IMR-90 (cell line): ENCODE results near the gene CHIC1. TPM values are rescaled to one million over a fixed set of nuclear protein-coding genes. Genes with fewer than 3 reads are reported as not detected.

Experiments used
- ATAC-seq: fragments of 200-7000 bp; cut with Tn5 transposase; 2 replicates; pipeline ENCODE4 v1.9.1; 2020; ENCODE audit warnings: low read depth, mild to moderate bottlenecking, moderate library complexity
- BruUV-seq: library from RNA; stranded (reverse); fragments of 400-500 nt; replicated peaks from 2 replicates; lab custom pipeline; 2021; lab: Mats Ljungman, UMichigan
- CTCF ChIA-PET: fragments of 300-600 bp; formaldehyde crosslinking; extraction: SDS; loops from one replicate; lab custom pipeline; 2021; ENCODE audit warnings: antibody characterized with exemption; lab: Yijun Ruan, JAX
- POLR2A ChIA-PET: fragments of 300-600 bp; sonication (Branson Sonifier 250); formaldehyde crosslinking; loops from one replicate; lab custom pipeline; 2022; ENCODE audit warnings: antibody characterized with exemption; ENCODE audit not compliant: unreplicated experiment; lab: Charles Lee
- DNase-seq: peaks from one replicate; pipeline ENCODE4 v3.0.0; 2013
- H2AFZ ChIP-seq: replicated peaks from 2 replicates; pipeline ENCODE3; 2013; ENCODE audit warnings: low read length, mild to moderate bottlenecking; ENCODE audit not compliant: poor library complexity
- H2AK5ac ChIP-seq: 2 replicates; pipeline ENCODE4 v1.6.1; 2013; ENCODE audit warnings: low read depth, low read length, inconsistent platforms
- H2AK9ac ChIP-seq: replicated peaks from 2 replicates; pipeline ENCODE3; 2013; ENCODE audit warnings: mild to moderate bottlenecking, low read depth, low read length, moderate library complexity; ENCODE audit not compliant: poor library complexity
- H2BK120ac ChIP-seq: 2 replicates; pipeline ENCODE4 v1.6.1; 2013; ENCODE audit warnings: low read depth, low read length, inconsistent platforms
- H2BK15ac ChIP-seq: 3 replicates; pipeline ENCODE4 v1.6.1; 2013; ENCODE audit warnings: low read depth, low read length, inconsistent platforms
- H2BK20ac ChIP-seq: 2 replicates; pipeline ENCODE4 v1.6.1; 2013; ENCODE audit warnings: low read depth, mild to moderate bottlenecking, inconsistent platforms, low read length, moderate library complexity
- H2BK5ac ChIP-seq: 2 replicates; pipeline ENCODE4 v1.6.1; 2013; ENCODE audit warnings: mild to moderate bottlenecking, low read depth, low read length, inconsistent platforms; ENCODE audit not compliant: poor library complexity, severe bottlenecking
- H3K14ac ChIP-seq: replicated peaks from 2 replicates; pipeline ENCODE4 v1.6.1; 2013; ENCODE audit warnings: low read depth, low read length, inconsistent platforms
- H3K18ac ChIP-seq: 2 replicates; pipeline ENCODE4 v1.6.1; 2013; ENCODE audit warnings: low read depth, low read length, control low read depth
- H3K23ac ChIP-seq: 2 replicates; pipeline ENCODE4 v1.6.1; 2013; ENCODE audit warnings: low read depth, low read length, inconsistent platforms
- H3K27ac ChIP-seq: 2 replicates; pipeline ENCODE4 v1.5.1; 2013; ENCODE audit warnings: mild to moderate bottlenecking, control low read depth, low read length; ENCODE audit not compliant: insufficient read depth
- H3K27me3 ChIP-seq: 2 replicates; pipeline ENCODE4 v1.6.1; 2013; ENCODE audit warnings: low read length; ENCODE audit not compliant: control insufficient read depth, insufficient read depth
- H3K36me3 ChIP-seq: 2 replicates; pipeline ENCODE4 v1.6.1; 2013; ENCODE audit warnings: low read length, mixed read lengths; ENCODE audit not compliant: control insufficient read depth, insufficient read depth
- H3K4ac ChIP-seq: 2 replicates; pipeline ENCODE4 v1.6.1; 2013; ENCODE audit warnings: low read depth, low read length, inconsistent platforms
- H3K4me1 ChIP-seq: 2 replicates; pipeline ENCODE4 v1.6.1; 2013; ENCODE audit warnings: low read length, mixed read lengths; ENCODE audit not compliant: control insufficient read depth, insufficient read depth
- H3K4me2 ChIP-seq: 2 replicates; pipeline ENCODE4 v1.6.1; 2013; ENCODE audit warnings: low read depth, mild to moderate bottlenecking, control low read depth, low read length, moderate library complexity
- H3K4me3 ChIP-seq: 2 replicates; pipeline ENCODE4 v1.5.1; 2013; ENCODE audit warnings: low read depth, mild to moderate bottlenecking, control low read depth, low read length, moderate library complexity; ENCODE audit not compliant: insufficient read depth
- H3K56ac ChIP-seq: 2 replicates; pipeline ENCODE4 v1.6.1; 2013; ENCODE audit warnings: low read length, inconsistent platforms; ENCODE audit not compliant: insufficient read depth; ENCODE audit errors: extremely low read depth
- H3K79me1 ChIP-seq, 2 experiments: 2 replicates each; pipeline ENCODE4 v1.6.1; 2013; ENCODE audit warnings: low read length in 2 of 2, inconsistent platforms in 1 of 2, low read depth in 1 of 2
- H3K9ac ChIP-seq: 2 replicates; pipeline ENCODE4 v1.6.1; 2013; ENCODE audit warnings: low read depth, low read length, control low read depth
- H3K9me1 ChIP-seq: 2 replicates; pipeline ENCODE4 v1.6.1; 2013; ENCODE audit warnings: low read length, inconsistent platforms; ENCODE audit not compliant: insufficient read depth
- H3K9me3 ChIP-seq: 2 replicates; pipeline ENCODE4 v1.6.1; 2013; ENCODE audit warnings: low read length; ENCODE audit not compliant: control insufficient read depth, insufficient read depth
- H4K20me1 ChIP-seq: 2 replicates; pipeline ENCODE4 v1.6.1; 2013; ENCODE audit warnings: low read length, inconsistent platforms; ENCODE audit not compliant: insufficient read depth
- H4K5ac ChIP-seq: 2 replicates; pipeline ENCODE4 v1.6.1; 2013; ENCODE audit warnings: mild to moderate bottlenecking, low read depth, low read length, control low read depth
- H4K8ac ChIP-seq, 2 experiments: 2 replicates each; pipeline ENCODE4 v1.6.1; 2013; ENCODE audit warnings: low read depth in 2 of 2, low read length in 2 of 2, control low read depth in 1 of 2, inconsistent platforms in 1 of 2
- H4K91ac ChIP-seq: 2 replicates; pipeline ENCODE4 v1.6.1; 2013; ENCODE audit warnings: low read depth, low read length, inconsistent platforms; ENCODE audit not compliant: insufficient read depth
- BHLHE40 ChIP-seq: fragments of 150-350 bp; IDR thresholded peaks from 2 replicates; pipeline ENCODE4 v1.6.1; 2016; ENCODE audit warnings: mild to moderate bottlenecking, low read depth, low read length
- CEBPB ChIP-seq: IDR thresholded peaks from 2 replicates; pipeline ENCODE4 v1.6.1; 2012; ENCODE audit warnings: low read depth, low read length, improper control_type of control experiment
- CHD1 ChIP-seq: IDR thresholded peaks from 2 replicates; pipeline ENCODE4 v1.6.1; 2012; ENCODE audit warnings: low read depth, low read length, improper control_type of control experiment
- FOS ChIP-seq: fragments of 150-350 bp; IDR thresholded peaks from 2 replicates; pipeline ENCODE4 v1.6.1; 2016; ENCODE audit warnings: low read depth, low read length
- MAFK ChIP-seq: IDR thresholded peaks from 2 replicates; pipeline ENCODE4 v1.6.1; 2012; ENCODE audit warnings: low read depth, low read length, improper control_type of control experiment
- MAZ ChIP-seq: IDR thresholded peaks from 2 replicates; pipeline ENCODE4 v1.6.1; 2012; ENCODE audit warnings: low read depth, mild to moderate bottlenecking, low read length, improper control_type of control experiment, moderate library complexity, borderline replicate concordance
- MXI1 ChIP-seq: IDR thresholded peaks from 2 replicates; pipeline ENCODE4 v1.6.1; 2012; ENCODE audit warnings: low read depth, mild to moderate bottlenecking, low read length, moderate library complexity, borderline replicate concordance
- NFE2L2 ChIP-seq: fragments of 150-350 bp; IDR thresholded peaks from 2 replicates; pipeline ENCODE4 v1.6.1; 2016; ENCODE audit warnings: low read depth, mild to moderate bottlenecking, low read length
- POLR2A ChIP-seq: IDR thresholded peaks from 2 replicates; pipeline ENCODE4 v1.6.1; 2012; ENCODE audit warnings: mild to moderate bottlenecking, low read depth, low read length
- RAD21 ChIP-seq: IDR thresholded peaks from 2 replicates; pipeline ENCODE4 v1.6.1; 2012; ENCODE audit warnings: low read length, improper control_type of control experiment
- RCOR1 ChIP-seq: IDR thresholded peaks from 2 replicates; pipeline ENCODE4 v1.6.1; 2012; ENCODE audit warnings: mild to moderate bottlenecking, low read length, improper control_type of control experiment; ENCODE audit not compliant: insufficient replicate concordance
- RFX5 ChIP-seq: IDR thresholded peaks from 2 replicates; pipeline ENCODE4 v1.8.0; 2012; ENCODE audit warnings: low read depth, mild to moderate bottlenecking, low read length, moderate library complexity
- SMC3 ChIP-seq: fragments of 150-350 bp; IDR thresholded peaks from 2 replicates; pipeline ENCODE4 v1.6.1; 2016; ENCODE audit warnings: low read depth, mild to moderate bottlenecking, antibody characterized with exemption, low read length, moderate library complexity
- dilution Hi-C: fragments of 300-500 bp; cut with HindIII; formaldehyde crosslinking; loops from one replicate; pipeline ENCODE4 v1.14.3; 2018; ENCODE audit warnings: low sequenced_read_pairs; ENCODE audit not compliant: unreplicated experiment
- in situ Hi-C: fragments of 300-500 bp; cut with MboI; formaldehyde crosslinking; loops from 3 replicates; pipeline ENCODE4 v1.14.3; 2019; ENCODE audit warnings: low sequenced_read_pairs, inconsistent platforms, mixed read lengths
- intact Hi-C: fragments of 100-400 bp; cut with micrococcal nuclease; formaldehyde crosslinking; loops from 2 replicates; pipeline ENCODE4 v1.10.0; 2022
- polyA plus RNA-seq, 3 experiments: library from polyadenylated mRNA; depleted of rRNA; stranded (reverse); fragments of >200 nt; gene quantifications; 2 replicates each; pipeline ENCODE4 v1.2.3, GENCODE V29; 2012; ENCODE audit warnings: low replicate concordance in 1 of 3
- total RNA-seq: library from RNA; depleted of rRNA; stranded (reverse); fragments of >200 nt; gene quantifications from 2 replicates; pipeline ENCODE4 v1.2.3, GENCODE V29; 2012
- TF ChIP-seq, protein P1 (sequence below): fragments of 150-350 bp; IDR thresholded peaks from 2 replicates; pipeline ENCODE4 v1.6.1; 2016; ENCODE audit warnings: low read depth, mild to moderate bottlenecking, low read length, moderate library complexity, borderline replicate concordance
- TF ChIP-seq, protein P2 (sequence below): fragments of 150-350 bp; IDR thresholded peaks from 2 replicates; pipeline ENCODE4 v1.6.1; 2017; ENCODE audit warnings: mild to moderate bottlenecking, antibody characterized with exemption, low read length, low read depth
- TF ChIP-seq, protein P3 (sequence below): conservative IDR thresholded peaks from 2 replicates; pipeline ENCODE4 v1.5.1; 2012; ENCODE audit warnings: mild to moderate bottlenecking, low read depth, low read length, improper control_type of control experiment

The CHIC1 gene
- total and polyA plus RNA-seq, 2 of the 4 experiments (the other 2 are of a cell fraction): 4.0 to 7.3 TPM

DNA sequence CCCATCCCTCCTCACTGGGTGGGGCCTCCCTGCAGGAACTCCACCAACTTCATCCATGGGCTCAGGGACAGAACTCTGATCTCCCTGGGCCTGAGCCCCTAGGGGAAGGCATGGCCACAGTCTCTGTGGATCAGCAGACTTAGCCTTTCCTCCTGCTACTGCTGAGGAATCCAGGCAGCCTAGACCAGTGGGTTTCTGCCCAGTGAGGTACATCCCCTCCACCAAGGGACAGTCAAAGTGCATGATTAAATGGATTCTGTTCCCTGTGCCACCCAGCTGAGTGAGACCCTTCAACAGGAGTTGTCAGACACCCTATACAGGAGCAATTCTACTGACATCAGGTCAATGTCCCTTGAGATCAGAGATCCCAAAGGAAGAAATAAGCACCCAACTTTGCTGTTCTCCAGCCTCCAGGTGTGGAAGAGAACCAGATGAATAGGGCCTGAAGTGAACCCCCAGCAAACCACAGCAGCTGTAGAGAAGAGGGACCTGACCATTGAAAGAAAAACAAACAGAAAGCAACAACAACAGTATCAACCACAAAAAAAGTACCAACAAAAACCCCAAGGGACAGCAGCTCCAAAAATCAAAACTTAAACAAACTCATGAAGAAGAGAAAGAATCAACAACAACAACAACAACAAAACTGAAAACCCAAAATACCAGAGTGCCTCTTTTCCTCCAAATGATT is 84.8 kb downstream of the CHIC1 start:
- no peak overlapping the region for H2BK120ac ChIP-seq
- ChIA-PET CTCF (no interaction called here), POLR2A (no interaction called here)
- no peak overlapping the region for H2BK20ac ChIP-seq
- no peaks in the 10 kb centered on the region for H3K27me3 ChIP-seq
- H2AFZ ChIP-seq: no peak overlapping the region
- H3K56ac ChIP-seq: no peak overlapping the region
- H4K91ac ChIP-seq: no peak overlapping the region
- no peak overlapping the region for H4K5ac ChIP-seq
- H2AK5ac ChIP-seq: no peak overlapping the region
- H3K9me3 ChIP-seq: peaks cover 8% of the 10 kb centered on the region; the same call in 1 of the 2 replicates
- ATAC-seq (no peak), DNase-seq (no peak)
- no peak overlapping the region for H3K14ac ChIP-seq
- H4K20me1 ChIP-seq: no peaks in the 10 kb centered on the region
- in situ Hi-C loops (no loop called here), dilution Hi-C loops (no loop called here), intact Hi-C loops (no loop called here)
- no peak overlapping the region for H3K4me2 ChIP-seq
- no peak overlapping the region for H3K9ac ChIP-seq
- H3K36me3 ChIP-seq: no peaks in the 10 kb centered on the region
- no peak overlapping the region for H3K23ac ChIP-seq
- H3K9me1 ChIP-seq: no peaks in the 10 kb centered on the region
- no TSS peak for BruUV-seq
- no peak overlapping the region for H2AK9ac ChIP-seq
- H3K27ac ChIP-seq: no peak overlapping the region
- no peak overlapping the region for H2BK15ac ChIP-seq
- no peaks in the 10 kb centered on the region for H3K4me1 ChIP-seq
- H2BK5ac ChIP-seq: no peak overlapping the region
- H3K79me1 ChIP-seq: no peaks in the 10 kb centered on the region
- no peak overlapping the region for H3K4ac ChIP-seq
- H3K4me3 ChIP-seq: no peak overlapping the region
- H4K8ac ChIP-seq: no peak overlapping the region
- TF ChIP-seq RCOR1 (no peak), CEBPB (no peak), MXI1 (no peak), CHD1 (no peak), FOS (no peak), BHLHE40 (no peak), MAZ (no peak), RAD21 (no peak), POLR2A (no peak), NFE2L2 (no peak), SMC3 (no peak), RFX5 (no peak), MAFK (no peak)
- TF ChIP-seq, protein P1, sequence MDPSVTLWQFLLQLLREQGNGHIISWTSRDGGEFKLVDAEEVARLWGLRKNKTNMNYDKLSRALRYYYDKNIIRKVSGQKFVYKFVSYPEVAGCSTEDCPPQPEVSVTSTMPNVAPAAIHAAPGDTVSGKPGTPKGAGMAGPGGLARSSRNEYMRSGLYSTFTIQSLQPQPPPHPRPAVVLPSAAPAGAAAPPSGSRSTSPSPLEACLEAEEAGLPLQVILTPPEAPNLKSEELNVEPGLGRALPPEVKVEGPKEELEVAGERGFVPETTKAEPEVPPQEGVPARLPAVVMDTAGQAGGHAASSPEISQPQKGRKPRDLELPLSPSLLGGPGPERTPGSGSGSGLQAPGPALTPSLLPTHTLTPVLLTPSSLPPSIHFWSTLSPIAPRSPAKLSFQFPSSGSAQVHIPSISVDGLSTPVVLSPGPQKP: no peak
- TF ChIP-seq, protein P2, sequence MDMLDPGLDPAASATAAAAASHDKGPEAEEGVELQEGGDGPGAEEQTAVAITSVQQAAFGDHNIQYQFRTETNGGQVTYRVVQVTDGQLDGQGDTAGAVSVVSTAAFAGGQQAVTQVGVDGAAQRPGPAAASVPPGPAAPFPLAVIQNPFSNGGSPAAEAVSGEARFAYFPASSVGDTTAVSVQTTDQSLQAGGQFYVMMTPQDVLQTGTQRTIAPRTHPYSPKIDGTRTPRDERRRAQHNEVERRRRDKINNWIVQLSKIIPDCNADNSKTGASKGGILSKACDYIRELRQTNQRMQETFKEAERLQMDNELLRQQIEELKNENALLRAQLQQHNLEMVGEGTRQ: no peak
- TF ChIP-seq, protein P3, sequence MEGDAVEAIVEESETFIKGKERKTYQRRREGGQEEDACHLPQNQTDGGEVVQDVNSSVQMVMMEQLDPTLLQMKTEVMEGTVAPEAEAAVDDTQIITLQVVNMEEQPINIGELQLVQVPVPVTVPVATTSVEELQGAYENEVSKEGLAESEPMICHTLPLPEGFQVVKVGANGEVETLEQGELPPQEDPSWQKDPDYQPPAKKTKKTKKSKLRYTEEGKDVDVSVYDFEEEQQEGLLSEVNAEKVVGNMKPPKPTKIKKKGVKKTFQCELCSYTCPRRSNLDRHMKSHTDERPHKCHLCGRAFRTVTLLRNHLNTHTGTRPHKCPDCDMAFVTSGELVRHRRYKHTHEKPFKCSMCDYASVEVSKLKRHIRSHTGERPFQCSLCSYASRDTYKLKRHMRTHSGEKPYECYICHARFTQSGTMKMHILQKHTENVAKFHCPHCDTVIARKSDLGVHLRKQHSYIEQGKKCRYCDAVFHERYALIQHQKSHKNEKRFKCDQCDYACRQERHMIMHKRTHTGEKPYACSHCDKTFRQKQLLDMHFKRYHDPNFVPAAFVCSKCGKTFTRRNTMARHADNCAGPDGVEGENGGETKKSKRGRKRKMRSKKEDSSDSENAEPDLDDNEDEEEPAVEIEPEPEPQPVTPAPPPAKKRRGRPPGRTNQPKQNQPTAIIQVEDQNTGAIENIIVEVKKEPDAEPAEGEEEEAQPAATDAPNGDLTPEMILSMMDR: no peak
- H3K18ac ChIP-seq: no peak overlapping the region
